Parathyroid adenoma (tissue), 2 donors: ENCODE data around the gene ATRAID.

Experiments used
- H2AFZ ChIP-seq: fragments of 300-600 bp; sonication (generic); one replicate; pipeline ENCODE4 v1.7.0; 2017; ENCODE audit warnings: antibody characterized with exemption, mild to moderate bottlenecking
- H3K27ac ChIP-seq: fragments of 300-600 bp; sonication (generic); one replicate; pipeline ENCODE4 v1.7.0; 2017
- H3K27me3 ChIP-seq: fragments of 300-600 bp; sonication (generic); one replicate; pipeline ENCODE4 v1.7.0; 2017; ENCODE audit warnings: low read length; ENCODE audit not compliant: control insufficient read depth, insufficient read depth
- H3K36me3 ChIP-seq: fragments of 300-600 bp; sonication (generic); one replicate; pipeline ENCODE4 v1.7.0; 2017; ENCODE audit warnings: low read length; ENCODE audit not compliant: control insufficient read depth, insufficient read depth
- H3K4me1 ChIP-seq: fragments of 300-600 bp; sonication (generic); one replicate; pipeline ENCODE4 v1.7.0; 2017; ENCODE audit warnings: control low read depth
- H3K4me2 ChIP-seq: fragments of 300-600 bp; sonication (generic); one replicate; pipeline ENCODE4 v1.7.0; 2017; ENCODE audit warnings: low read length
- H3K4me3 ChIP-seq: fragments of 300-600 bp; sonication (generic); one replicate; pipeline ENCODE4 v1.7.0; 2017; ENCODE audit warnings: low read depth, low read length
- H3K79me2 ChIP-seq: fragments of 300-600 bp; sonication (generic); one replicate; pipeline ENCODE4 v1.7.0; 2017; ENCODE audit warnings: control low read depth
- H3K9ac ChIP-seq: fragments of 300-600 bp; sonication (generic); one replicate; pipeline ENCODE4 v1.7.0; 2017; ENCODE audit warnings: mild to moderate bottlenecking
- H3K9me3 ChIP-seq: fragments of 300-600 bp; sonication (generic); one replicate; pipeline ENCODE4 v1.7.0; 2017; ENCODE audit warnings: low read length; ENCODE audit not compliant: control insufficient read depth
- TF ChIP-seq, protein P1 (sequence below): fragments of 300-600 bp; sonication (generic); IDR thresholded peaks from one replicate; pipeline ENCODE4 v1.7.0; 2017; ENCODE audit warnings: antibody characterized with exemption, mild to moderate bottlenecking
- donor health status: primary hyperparathyroidism.

Gene ATRAID, protein sequence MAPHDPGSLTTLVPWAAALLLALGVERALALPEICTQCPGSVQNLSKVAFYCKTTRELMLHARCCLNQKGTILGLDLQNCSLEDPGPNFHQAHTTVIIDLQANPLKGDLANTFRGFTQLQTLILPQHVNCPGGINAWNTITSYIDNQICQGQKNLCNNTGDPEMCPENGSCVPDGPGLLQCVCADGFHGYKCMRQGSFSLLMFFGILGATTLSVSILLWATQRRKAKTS

DNA sequence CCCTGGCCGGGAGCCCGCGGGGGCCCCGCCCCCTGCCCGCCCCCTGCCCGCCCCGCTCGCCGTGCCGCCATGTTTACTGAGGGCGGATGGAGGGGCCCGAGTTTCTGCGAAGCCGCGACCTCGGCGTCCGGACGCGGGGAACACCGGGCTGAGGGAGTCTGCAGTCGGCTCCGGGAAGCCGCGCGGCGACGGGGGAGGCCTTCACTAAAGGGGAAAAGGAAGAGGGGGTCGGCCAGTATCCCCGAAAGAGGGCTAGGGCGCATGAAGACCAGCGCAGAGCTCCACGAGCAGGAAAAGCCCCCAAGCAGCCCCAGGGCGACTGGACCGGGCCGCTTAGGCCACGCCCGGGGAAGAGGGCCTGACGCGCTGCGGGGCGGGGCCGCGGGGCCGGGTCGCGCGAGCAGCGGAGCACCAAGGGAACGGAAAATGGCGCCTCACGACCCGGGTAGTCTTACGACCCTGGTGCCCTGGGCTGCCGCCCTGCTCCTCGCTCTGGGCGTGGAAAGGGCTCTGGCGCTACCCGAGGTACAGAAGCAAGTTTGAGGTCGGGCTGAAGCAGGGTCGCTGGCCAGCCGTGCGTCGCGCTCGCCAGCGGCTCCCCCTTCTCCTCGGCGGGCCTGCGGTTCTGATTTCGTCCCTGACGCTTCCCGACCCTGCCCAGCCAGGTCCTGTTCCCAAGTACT lies at the start of gene ATRAID, which contains the start of gene SLC5A6:
Gene ATRAID, plus strand, starts transcription at position 99 of the 683 bp plus-strand sequence. Its CDS starts 328 bp downstream, at position 427.
Gene SLC5A6, minus strand, starts transcription at position 326 of the 683 bp plus-strand sequence. CDS start 4,618 bp downstream, outside the sequence.
- Histone ChIP-seq H3K79me2 (peaks cover 2% of the 10 kb centered on the region), H3K9ac (peak within 1 kb of the TSS; percentile 77), H2AFZ (peak within 1 kb of the TSS; percentile 99), H3K4me3 (peak within 1 kb of the TSS; percentile 84), H3K27me3 (no peaks in the 10 kb centered on the region), H3K9me3 (no peaks in the 10 kb centered on the region), H3K4me1 (peaks cover 9% of the 10 kb centered on the region), H3K4me2 (peak within 1 kb of the TSS; percentile 96), H3K27ac (peak within 1 kb of the TSS; percentile 94), H3K36me3 (no peaks in the 10 kb centered on the region)
- TF ChIP-seq, protein P1, sequence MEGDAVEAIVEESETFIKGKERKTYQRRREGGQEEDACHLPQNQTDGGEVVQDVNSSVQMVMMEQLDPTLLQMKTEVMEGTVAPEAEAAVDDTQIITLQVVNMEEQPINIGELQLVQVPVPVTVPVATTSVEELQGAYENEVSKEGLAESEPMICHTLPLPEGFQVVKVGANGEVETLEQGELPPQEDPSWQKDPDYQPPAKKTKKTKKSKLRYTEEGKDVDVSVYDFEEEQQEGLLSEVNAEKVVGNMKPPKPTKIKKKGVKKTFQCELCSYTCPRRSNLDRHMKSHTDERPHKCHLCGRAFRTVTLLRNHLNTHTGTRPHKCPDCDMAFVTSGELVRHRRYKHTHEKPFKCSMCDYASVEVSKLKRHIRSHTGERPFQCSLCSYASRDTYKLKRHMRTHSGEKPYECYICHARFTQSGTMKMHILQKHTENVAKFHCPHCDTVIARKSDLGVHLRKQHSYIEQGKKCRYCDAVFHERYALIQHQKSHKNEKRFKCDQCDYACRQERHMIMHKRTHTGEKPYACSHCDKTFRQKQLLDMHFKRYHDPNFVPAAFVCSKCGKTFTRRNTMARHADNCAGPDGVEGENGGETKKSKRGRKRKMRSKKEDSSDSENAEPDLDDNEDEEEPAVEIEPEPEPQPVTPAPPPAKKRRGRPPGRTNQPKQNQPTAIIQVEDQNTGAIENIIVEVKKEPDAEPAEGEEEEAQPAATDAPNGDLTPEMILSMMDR, result no peak

DNA sequence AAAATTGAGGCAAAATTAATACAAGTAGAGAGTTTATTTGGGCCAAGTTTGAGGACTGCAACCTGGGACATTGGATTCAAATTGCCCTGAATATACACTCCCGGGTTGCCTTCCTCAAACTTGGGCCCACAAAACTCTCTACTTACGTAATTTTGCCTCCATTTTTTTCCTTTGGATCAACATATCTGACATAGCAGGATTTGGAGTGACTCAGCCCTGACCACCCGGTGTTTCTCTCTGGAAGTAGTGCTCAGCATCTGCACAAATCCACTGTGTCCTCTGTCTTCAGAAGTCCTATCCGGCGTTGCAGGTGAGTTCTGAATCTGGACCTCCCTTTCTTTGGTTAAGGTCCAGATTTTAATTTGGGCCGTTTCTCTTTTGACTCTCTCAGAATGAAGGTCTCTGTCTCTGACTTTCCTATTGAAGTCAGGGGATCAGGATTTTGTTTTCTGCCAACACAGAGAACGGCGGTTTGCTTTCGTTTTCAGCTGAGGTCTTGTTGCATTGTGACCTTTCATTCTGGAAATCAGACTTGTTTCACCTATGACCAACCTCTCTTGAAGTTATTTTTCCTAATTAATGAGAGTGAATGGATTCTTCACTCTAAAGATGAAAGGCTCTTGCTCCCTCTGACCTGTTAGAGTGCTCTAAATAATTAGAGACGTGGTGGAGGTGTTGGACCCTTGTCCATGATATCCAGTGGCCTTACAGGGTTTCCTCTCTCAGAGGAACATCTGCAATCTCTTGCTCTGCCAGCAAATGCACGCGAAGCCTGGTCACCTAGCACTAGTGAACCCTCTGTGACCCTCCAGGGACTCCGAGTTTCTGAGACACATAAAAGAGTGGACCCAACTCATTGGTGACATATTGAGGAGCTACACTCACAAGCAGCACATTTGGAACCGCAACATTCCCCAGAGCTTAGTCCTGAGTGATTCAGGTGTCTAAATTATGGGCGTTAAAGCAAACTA lies 49.4 kb upstream of the ATRAID start:
- Histone ChIP-seq H3K79me2 (no peaks in the 10 kb centered on the region), H3K4me3 (no peak overlapping the region)

DNA sequence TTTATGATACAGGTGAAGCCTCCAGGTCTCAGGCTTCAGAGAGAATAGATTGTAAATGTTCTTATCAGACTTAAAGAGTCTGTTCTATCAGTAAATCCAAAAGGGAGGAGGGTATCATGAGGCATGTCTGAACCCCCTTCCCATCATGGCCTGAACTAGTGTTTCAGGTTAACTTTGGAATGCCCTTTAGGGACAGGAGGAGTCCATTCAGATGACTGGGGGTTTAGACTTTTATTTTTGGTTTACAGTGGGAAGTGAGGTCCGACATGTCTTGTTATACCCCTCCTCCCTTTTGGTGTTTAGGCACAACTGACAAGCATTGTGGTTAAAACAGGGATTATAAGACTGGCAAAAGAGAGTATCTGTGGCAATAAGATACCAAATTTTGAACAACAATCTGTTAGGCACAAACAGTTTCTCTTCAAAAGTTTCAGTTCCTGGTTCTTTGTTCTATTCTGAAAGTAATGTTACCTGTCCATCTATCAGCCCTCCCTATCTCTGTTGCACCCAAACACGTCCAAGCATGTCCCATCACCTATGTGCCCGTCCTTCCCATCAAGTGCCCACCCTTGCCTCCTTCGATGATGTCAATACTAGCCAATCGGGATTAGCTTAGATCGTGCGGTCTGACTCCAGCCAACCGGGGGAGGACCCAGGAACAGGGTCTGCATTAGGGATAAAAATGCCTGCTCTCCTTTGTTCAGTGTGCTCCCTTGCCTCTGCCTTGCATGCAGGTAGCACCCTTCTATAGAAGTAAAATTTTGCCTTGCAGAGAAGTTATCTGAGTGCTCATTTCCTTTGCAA lies 46.7 kb upstream of the ATRAID start:
- Histone ChIP-seq H2AFZ (no peak overlapping the region), H3K27me3 (no peaks in the 10 kb centered on the region), H3K9me3 (no peaks in the 10 kb centered on the region), H3K27ac (no peak overlapping the region), H3K4me3 (no peak overlapping the region), H3K4me1 (no peaks in the 10 kb centered on the region), H3K9ac (no peak overlapping the region), H3K36me3 (no peaks in the 10 kb centered on the region), H3K4me2 (no peak overlapping the region), H3K79me2 (no peaks in the 10 kb centered on the region)
- TF ChIP-seq, protein P1, result no peak

More for the DNA sequence above, 49.4 kb upstream of the ATRAID start:
- Histone ChIP-seq H3K36me3 (no peaks in the 10 kb centered on the region), H3K9me3 (no peaks in the 10 kb centered on the region), H3K27me3 (no peaks in the 10 kb centered on the region), H3K4me1 (no peaks in the 10 kb centered on the region), H3K4me2 (no peak overlapping the region), H3K27ac (no peak overlapping the region), H3K9ac (no peak overlapping the region), H2AFZ (no peak overlapping the region)
- TF ChIP-seq, protein P1, result no peak

DNA sequence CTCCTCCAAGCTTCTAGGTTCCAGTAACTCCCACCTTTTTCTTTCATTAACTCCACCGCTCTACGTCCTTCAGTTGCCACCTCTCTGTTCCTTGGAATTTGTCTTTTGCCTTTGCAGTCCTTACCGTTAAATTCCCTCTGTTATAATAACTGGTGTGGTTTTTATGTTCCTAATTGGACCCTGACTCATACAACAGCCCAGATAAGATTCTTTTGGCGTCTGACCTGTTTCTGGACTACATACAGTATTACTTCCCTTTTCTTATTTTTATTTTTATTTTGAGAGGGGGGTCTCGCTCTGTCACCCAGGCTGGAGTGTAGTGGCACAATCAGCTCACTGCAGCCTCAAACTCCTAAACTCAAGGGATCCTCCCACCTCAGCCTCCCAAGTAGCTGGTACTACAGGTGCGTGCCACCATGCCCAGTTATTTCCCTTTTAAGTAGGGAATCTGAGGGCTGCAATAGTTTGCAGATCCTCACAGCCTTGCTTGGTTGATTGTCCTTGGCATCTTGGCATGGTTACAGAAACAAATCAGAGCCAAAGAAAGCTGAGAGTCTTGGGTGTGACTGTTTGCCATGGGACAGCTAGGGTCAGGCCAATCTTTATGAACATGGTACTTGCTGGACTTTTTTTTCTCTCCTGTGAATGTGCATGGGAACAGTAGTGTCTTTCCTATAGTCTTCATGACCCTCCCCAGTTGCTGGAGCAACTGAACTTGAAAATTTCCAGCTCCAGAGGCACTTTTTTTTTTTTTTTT lies 41.1 kb upstream of the ATRAID start:
- no peaks in the 10 kb centered on the region for H3K27me3 ChIP-seq
- no peaks in the 10 kb centered on the region for H3K4me1 ChIP-seq
- H3K9me3 ChIP-seq, result no peaks in the 10 kb centered on the region
- H3K36me3 ChIP-seq, result no peaks in the 10 kb centered on the region
- no peak overlapping the region for H3K27ac ChIP-seq
- no peaks in the 10 kb centered on the region for H3K79me2 ChIP-seq
- H3K4me2 ChIP-seq, result no peak overlapping the region
- TF ChIP-seq, protein P1, result no peak
- no peak overlapping the region for H3K4me3 ChIP-seq
- no peak overlapping the region for H3K9ac ChIP-seq
- H2AFZ ChIP-seq, result no peak overlapping the region
